ENCODE measurements around the gene SPAG9. TPM values are rescaled to one million over a fixed set of nuclear protein-coding genes. Genes with fewer than 3 reads are reported as not detected.
"Not testable (repeated sequence)": the region's sequence is repeated elsewhere in the genome, so short reads cannot be mapped to it uniquely, and the experiment has no call there.

Gene SPAG9
- total RNA-seq, 1 experiment from 2014 or later, result 74.3 TPM

DNA sequence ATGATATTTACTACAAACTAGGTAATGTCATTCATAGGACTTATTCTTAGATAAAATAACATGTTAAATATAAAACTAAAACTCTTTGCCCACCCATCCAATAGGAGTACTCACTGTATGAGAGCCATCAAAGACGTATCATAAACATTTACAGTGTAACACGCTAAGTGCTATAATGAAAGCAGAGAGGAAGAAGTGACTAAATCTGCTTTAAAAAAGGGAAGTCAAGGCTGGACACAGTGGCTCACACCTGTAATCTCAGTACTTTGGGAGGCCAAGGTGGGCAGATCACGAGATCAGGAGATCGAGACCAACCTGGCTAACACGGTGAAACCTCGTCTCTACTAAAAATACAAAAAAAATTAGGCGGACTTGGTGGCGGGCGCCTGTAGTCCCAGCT lies 32.4 kb downstream of the SPAG9 start:
- DNase-seq (ENCODE audit: low spot score), result no peak

- no peak for DNase-seq (ENCODE audit: low spot score)
These were observed 33.5 kb downstream of the SPAG9 start for GRCh38 chr17:51087072-51087757.

DNA sequence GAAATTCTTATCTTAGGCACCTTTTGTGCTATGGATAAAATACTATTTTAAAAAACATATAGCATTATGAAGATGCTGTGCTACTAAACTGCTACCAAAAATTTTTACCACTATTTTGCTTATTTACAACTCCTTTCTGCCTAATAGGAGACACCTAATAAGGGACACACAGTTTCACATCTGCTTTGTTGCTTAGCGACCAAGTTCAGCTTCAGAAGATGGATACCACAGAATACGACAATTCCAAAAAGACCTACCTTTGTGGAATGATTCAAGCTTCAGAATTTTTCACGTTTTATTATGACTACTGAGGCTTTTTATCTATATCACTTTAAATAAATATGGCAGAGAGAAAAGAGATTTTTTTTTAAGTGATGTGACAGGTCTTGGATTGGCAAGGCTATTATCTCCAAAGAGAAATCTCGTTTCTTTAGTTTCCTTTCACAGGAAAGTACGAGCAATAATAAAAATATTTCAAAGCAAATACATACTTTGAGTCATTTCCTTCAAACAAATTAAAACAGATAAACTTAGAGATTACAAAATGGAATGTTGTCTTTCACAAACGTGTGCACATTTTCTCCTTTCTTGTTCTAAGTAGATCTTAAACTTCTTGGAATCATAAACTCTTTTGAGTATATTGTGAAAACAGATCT lies 35.4 kb downstream of the SPAG9 start:
- DNase-seq (ENCODE audit: low spot score), result peak; percentile 8

- DNase-seq (ENCODE audit: low spot score), result no peak
These were observed 36.7 kb downstream of the SPAG9 start for GRCh38 chr17:51083981-51084380.

DNA sequence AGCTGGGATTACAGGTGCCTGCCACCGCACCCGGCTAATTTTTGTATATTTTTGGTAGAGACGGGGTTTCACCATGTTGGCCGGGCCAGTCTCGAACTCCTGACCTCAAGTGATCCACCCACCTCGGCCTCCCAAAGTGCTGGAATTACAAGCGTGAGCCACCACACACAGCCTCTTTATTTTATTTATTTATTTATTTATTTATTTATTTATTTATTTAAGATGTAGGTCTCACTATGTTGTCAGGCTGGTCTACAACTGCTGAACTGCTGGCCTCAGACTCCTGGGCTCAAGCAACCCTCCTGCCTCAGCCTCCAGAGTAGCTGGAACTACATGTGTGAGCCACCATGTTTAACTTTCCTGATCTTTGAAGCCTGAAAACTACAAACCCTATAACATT lies 37.3 kb downstream of the SPAG9 start:
- not testable (repeated sequence) for DNase-seq (ENCODE audit: low spot score)

DNA sequence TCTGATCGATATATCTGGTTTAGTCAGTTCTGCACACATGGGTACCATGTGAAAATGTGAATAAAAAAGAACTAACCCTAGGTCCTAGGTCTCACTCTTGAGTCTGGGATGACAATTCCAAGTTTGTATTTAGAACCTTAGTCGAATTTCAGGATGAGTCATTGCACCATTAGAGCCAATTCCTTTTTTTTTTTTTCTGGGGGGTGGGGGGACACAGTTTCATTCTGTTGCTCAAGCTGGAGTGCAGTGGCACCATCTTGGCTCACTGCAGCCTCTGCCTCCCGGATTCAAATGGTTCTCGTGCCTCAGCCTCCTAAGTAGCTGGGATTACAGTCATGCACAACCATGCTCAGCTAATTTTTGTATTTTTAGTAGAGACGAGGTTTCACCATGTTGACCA lies 41.6 kb downstream of the SPAG9 start:
- DNase-seq (ENCODE audit: low spot score), result peak; percentile 35

GRCh38 chr17:51078009-51078592 lies 42.6 kb downstream of the SPAG9 start:
- no peak for DNase-seq (ENCODE audit: low spot score)

GRCh38 chr17:51076821-51077220 lies 43.8 kb downstream of the SPAG9 start:
- no peak for DNase-seq (ENCODE audit: low spot score)

DNA sequence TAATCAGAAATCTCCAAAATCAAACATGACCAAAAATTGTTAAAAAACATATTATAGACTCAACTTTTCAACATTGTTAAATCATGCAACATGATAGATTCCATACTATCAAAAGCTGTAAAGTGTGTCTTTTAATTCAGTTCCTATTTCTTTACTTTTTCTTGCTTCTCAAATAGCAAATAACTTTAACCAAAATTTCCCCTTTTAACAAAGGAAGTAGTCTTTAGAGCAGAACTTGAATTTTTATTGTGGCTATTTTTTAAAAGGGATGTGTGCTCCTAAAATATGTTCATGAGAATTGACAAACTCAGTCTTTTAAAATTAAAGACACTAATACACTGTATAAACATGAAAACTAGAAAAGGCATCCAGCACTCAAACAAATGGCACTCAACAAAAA lies 49.1 kb downstream of the SPAG9 start:
- DNase-seq (ENCODE audit: low spot score), result no peak

- DNase-seq (ENCODE audit: low spot score), result no peak
These were observed 55.2 kb downstream of the SPAG9 start for GRCh38 chr17:51065466-51065865.

DNA sequence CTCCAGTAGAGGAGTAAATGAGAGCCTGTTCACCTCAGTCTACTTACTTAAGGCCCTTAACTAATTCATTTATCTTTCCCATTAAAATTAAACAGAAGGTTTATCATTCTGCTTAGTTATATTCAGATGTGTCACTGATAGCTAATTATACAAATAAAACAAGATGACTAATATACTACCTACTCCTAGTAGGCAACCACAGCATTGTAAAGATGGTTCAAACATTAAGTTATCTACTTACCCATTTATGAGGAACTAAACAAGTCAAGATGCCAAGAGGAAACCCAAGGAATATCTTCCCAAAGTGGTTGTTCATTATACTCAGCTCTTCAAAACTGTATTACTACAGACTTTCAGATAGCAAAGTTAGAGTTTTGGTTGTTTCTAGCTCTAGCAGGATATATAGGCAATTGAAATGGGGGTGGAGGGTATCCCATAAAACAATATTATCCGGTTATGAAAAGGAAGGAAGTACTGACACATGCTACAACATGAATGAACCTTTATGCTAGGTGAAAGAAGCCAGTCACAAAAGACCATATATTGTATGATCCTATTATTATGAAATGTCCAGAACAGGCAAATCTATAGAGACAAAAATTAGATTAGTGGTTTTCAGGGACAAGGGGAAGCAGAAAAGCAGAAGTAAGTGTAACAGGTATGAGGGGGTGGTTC lies 56.5 kb downstream of the SPAG9 start:
- no peak for DNase-seq (ENCODE audit: low spot score)

DNA sequence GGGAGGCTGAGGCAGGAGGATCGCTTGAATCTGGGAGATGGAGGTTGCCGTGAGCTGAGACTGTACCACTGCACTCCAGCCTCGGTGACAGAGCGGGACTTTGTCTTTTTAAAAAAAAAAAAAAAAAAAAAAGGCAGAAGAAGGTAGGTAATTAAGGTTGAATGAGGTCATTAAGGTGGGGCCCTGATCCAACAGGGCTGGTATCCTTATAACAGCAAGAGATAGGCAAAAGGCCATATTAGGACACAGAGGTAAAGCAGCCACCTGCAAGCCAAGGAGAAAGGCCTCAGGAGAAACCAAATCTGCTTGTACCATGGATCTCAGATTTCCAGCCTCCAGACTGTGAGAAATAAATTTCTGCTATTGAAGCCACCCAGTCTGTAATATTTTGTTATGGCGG lies 60.3 kb downstream of the SPAG9 start:
- DNase-seq (ENCODE audit: low spot score), result no peak

- DNase-seq (ENCODE audit: low spot score), result peak; percentile 44
These were observed 60.9 kb downstream of the SPAG9 start for GRCh38 chr17:51059781-51060180.

GRCh38 chr17:51057534-51057933 lies 63.1 kb downstream of the SPAG9 start:
- DNase-seq (ENCODE audit: low spot score), result no peak

GRCh38 chr17:51056813-51057510 lies 63.7 kb downstream of the SPAG9 start:
- DNase-seq (ENCODE audit: low spot score), result peak; percentile 61

DNA sequence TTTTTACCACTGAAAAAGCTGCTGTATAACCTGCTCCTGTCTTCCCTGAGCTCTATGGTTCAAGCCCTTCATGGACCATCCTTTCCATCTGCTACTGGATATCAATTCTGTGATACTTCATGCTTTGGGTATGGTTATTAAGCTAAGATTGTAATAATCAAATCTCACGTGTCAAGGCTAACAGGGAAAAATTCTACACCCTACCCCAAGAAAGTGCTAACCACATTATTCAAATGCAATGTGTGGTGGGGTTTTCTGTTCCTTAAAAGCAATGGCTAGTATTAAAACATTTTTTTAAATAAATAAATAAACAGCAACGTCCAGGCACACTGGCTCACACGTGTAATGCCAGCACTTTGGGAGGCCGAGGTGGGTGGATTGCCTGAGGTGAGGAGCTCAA lies 65.9 kb downstream of the SPAG9 start:
- no peak for DNase-seq (ENCODE audit: low spot score)

DNA sequence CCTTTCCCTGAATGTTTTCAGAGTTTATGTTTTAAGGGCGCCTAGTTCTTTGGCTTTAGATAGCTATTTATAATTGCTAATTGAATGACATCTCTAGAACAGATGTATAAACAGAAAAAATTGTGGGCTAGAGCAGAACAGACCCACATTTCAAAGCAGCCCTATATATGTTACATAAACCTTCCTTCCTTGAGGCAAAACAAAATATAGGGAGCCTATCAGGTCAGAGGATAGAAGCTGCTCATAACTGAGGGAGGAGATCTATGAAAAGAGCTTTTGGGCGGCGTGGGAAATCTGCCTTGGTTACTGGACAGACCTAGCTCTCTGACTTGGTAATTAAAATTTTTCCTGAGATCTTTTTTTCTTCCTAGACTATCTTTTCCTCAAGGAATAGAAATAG lies 68.4 kb downstream of the SPAG9 start:
- DNase-seq (ENCODE audit: low spot score), result no peak

- no peak for DNase-seq (ENCODE audit: low spot score)
These were observed 70.2 kb downstream of the SPAG9 start for GRCh38 chr17:51050291-51051033.

DNA sequence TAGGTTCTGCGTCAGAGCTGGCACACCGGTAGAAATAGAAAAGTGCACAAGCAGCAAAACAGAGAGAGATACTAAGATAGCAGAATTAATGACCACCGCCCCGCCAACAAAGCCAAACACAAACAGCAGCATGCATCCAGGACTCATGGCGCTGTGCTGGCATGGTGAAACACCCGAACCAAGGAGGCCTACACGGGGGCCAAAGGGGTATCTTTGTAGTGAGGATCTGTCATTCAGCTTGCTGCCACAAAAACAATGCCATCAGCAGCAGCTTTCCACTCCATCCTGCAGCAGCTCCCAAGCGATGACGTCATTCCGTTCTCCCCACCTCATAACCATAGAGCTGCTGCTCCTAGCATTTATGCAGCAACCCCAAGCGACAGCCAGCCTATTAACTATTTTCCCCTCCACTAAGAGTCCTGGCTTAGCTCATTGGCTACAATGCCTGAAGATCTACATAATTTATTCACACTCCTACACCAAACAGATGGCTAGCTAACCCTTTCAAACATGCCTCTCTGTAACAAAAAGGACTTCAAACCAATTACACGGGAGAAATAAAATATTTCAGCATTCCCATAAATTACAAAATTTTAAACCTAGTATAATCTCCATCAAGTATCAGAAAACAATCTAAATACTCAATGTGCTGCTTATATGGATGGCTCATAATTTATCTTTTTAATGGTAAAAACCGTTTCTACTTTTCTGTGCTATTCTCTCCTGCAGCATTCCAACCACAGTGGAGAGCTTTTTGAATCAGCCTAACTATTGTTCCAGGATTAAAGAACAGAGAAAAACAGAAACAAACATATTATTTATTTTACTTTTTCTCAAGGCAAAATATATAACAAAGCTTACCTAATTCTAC lies 73.9 kb downstream of the SPAG9 start:
- peak; percentile 97 for DNase-seq (ENCODE audit: low spot score)

- DNase-seq (ENCODE audit: low spot score), result no peak
These were observed 74.6 kb downstream of the SPAG9 start for GRCh38 chr17:51046046-51046445.

Data from A172 (cell line).